ENCODE data around the gene KCNA10. TPM values are rescaled to one million over a fixed set of nuclear protein-coding genes. Genes with fewer than 3 reads are reported as not detected.

KCNA10 gene
- total and polyA plus RNA-seq, 4 donors = not detected

- no peak overlapping the region for H3K9ac ChIP-seq (ENCODE audit: insufficient read depth in 1 of 2, low read length in 2 of 2)
- H3K4me1 ChIP-seq (ENCODE audit: control insufficient read depth in 5 of 5, insufficient read depth in 5 of 5, low read length in 5 of 5) = no peaks in the 10 kb centered on the region
- 82 to 88% methylated on average over 7 of the region's 7 CpGs for WGBS, 2 donors
- no peak for TF ChIP-seq CTCF (IDR thresholded peaks at IDR 0.05; ENCODE audit: control extremely low read depth, extremely low read depth)
- no peak overlapping the region for H3K4me3 ChIP-seq
- H3K27me3 ChIP-seq (ENCODE audit: control insufficient read depth in 3 of 3, insufficient read depth in 3 of 3, low read length in 2 of 3) = no peaks in the 10 kb centered on the region
- no peaks in the 10 kb centered on the region for H3K9me3 ChIP-seq (ENCODE audit: control insufficient read depth in 4 of 4, insufficient read depth in 3 of 4, low read length in 3 of 4)
- H3K27ac ChIP-seq (ENCODE audit: low read depth in 1 of 2, low read length in 1 of 2) = no peak overlapping the region
- ATAC-seq (ENCODE audit: insufficient read depth, low FRiP score) (no peak), DNase-seq (no peak)
- H3K36me3 ChIP-seq (ENCODE audit: control insufficient read depth in 4 of 4, insufficient read depth in 4 of 4, low read length in 4 of 4) = no peaks in the 10 kb centered on the region
These were observed 26.4 kb downstream of the KCNA10 start for GRCh38 chr1:110492573-110492972.

GRCh38 chr1:110490791-110491451 is 28.1 kb downstream of the KCNA10 start:
- no peak for TF ChIP-seq CTCF (IDR thresholded peaks at IDR 0.05; ENCODE audit: control extremely low read depth, extremely low read depth)
- H3K27ac ChIP-seq (ENCODE audit: low read depth in 1 of 2, low read length in 1 of 2) = no peak overlapping the region
- no peaks in the 10 kb centered on the region for H3K4me1 ChIP-seq (ENCODE audit: control insufficient read depth in 5 of 5, insufficient read depth in 5 of 5, low read length in 5 of 5)
- ATAC-seq (ENCODE audit: insufficient read depth, low FRiP score) (no peak), DNase-seq (no peak)
- H3K27me3 ChIP-seq (ENCODE audit: control insufficient read depth in 3 of 3, insufficient read depth in 3 of 3, low read length in 2 of 3) = no peaks in the 10 kb centered on the region
- H3K9me3 ChIP-seq (ENCODE audit: control insufficient read depth in 4 of 4, insufficient read depth in 3 of 4, low read length in 3 of 4) = no peaks in the 10 kb centered on the region
- H3K36me3 ChIP-seq (ENCODE audit: control insufficient read depth in 4 of 4, insufficient read depth in 4 of 4, low read length in 4 of 4) = no peaks in the 10 kb centered on the region
- H3K9ac ChIP-seq (ENCODE audit: insufficient read depth in 1 of 2, low read length in 2 of 2) = no peak overlapping the region
- H3K4me3 ChIP-seq = no peak overlapping the region
- whole genome bisulfite sequencing, 2 donors = 53 to 72% methylated on average over 11 of the region's 11 CpGs

- Histone ChIP-seq H3K9ac (ENCODE audit: insufficient read depth in 1 of 2, low read length in 2 of 2) (peak overlapping the region in 1 of 2 donors; percentile 37), H3K27me3 (ENCODE audit: control insufficient read depth in 3 of 3, insufficient read depth in 3 of 3, low read length in 2 of 3) (no peaks in the 10 kb centered on the region), H3K9me3 (ENCODE audit: control insufficient read depth in 4 of 4, insufficient read depth in 3 of 4, low read length in 3 of 4) (no peaks in the 10 kb centered on the region), H3K27ac (ENCODE audit: low read depth in 1 of 2, low read length in 1 of 2) (no peak overlapping the region), H3K4me3 (no peak overlapping the region), H3K4me1 (ENCODE audit: control insufficient read depth in 5 of 5, insufficient read depth in 5 of 5, low read length in 5 of 5) (no peaks in the 10 kb centered on the region), H3K36me3 (ENCODE audit: control insufficient read depth in 4 of 4, insufficient read depth in 4 of 4, low read length in 4 of 4) (no peaks in the 10 kb centered on the region)
- no peak for ATAC-seq (ENCODE audit: insufficient read depth, low FRiP score)
- WGBS, 2 donors = 79 to 83% methylated on average over 14 of the region's 14 CpGs
- no peak for TF ChIP-seq CTCF (IDR thresholded peaks at IDR 0.05; ENCODE audit: control extremely low read depth, extremely low read depth)
- no peak for DNase-seq
These were observed 28.9 kb downstream of the KCNA10 start for GRCh38 chr1:110489973-110490542.
